Smooth muscle cell (in vitro differentiated cells): ENCODE data around the gene NET1. TPM values are rescaled to one million over a fixed set of nuclear protein-coding genes. Genes with fewer than 3 reads are reported as not detected.

ENCODE experiments used
- DNase-seq: peaks from one replicate; lab custom pipeline; 2025; ENCODE audit not compliant: unreplicated experiment; lab: John Stamatoyannopoulos, UW
- H2AFZ ChIP-seq: fragments of 200-600 bp; sonication (generic); 2 replicates; pipeline ENCODE4 v1.6.0; 2016; ENCODE audit warnings: antibody characterized with exemption, low read depth, mild to moderate bottlenecking
- H3F3A ChIP-seq: fragments of 200-600 bp; sonication (generic); 2 replicates; pipeline ENCODE4 v1.6.0; 2017; ENCODE audit warnings: antibody characterized with exemption, low read depth
- H3K27ac ChIP-seq: fragments of 200-600 bp; sonication (generic); 2 replicates; pipeline ENCODE4 v1.5.1; 2016; ENCODE audit warnings: low read depth, mild to moderate bottlenecking
- H3K27me3 ChIP-seq: fragments of 200-600 bp; sonication (generic); 2 replicates; pipeline ENCODE4 v1.6.1; 2016; ENCODE audit warnings: low read depth, mild to moderate bottlenecking
- H3K36me3 ChIP-seq: fragments of 200-600 bp; sonication (generic); 2 replicates; pipeline ENCODE4 v1.5.1; 2016; ENCODE audit warnings: low read depth
- H3K4me1 ChIP-seq: fragments of 200-600 bp; sonication (generic); 2 replicates; pipeline ENCODE4 v1.5.1; 2016; ENCODE audit warnings: low read depth
- H3K4me2 ChIP-seq: fragments of 200-600 bp; sonication (generic); 2 replicates; pipeline ENCODE4 v1.6.0; 2016; ENCODE audit warnings: mild to moderate bottlenecking
- H3K4me3 ChIP-seq: fragments of 200-600 bp; sonication (generic); 2 replicates; pipeline ENCODE4 v1.5.1; 2016; ENCODE audit warnings: mild to moderate bottlenecking
- H3K79me2 ChIP-seq: fragments of 200-600 bp; sonication (generic); 2 replicates; pipeline ENCODE4 v1.6.0; 2016; ENCODE audit warnings: low read depth, mild to moderate bottlenecking
- H3K9ac ChIP-seq: fragments of 200-600 bp; sonication (generic); 2 replicates; pipeline ENCODE4 v1.6.0; 2016; ENCODE audit warnings: low read depth
- H3K9me3 ChIP-seq: fragments of 200-600 bp; sonication (generic); replicated peaks from 2 replicates; pipeline ENCODE4 v1.5.1; 2016; ENCODE audit warnings: low read depth
- H4K20me1 ChIP-seq: fragments of 200-600 bp; sonication (generic); 2 replicates; pipeline ENCODE4 v1.6.0; 2016; ENCODE audit warnings: low read depth
- WGBS: methylation state at CpG from one replicate; pipeline ENCODE4 v1.1.7; 2016; ENCODE audit warnings: low lambda C conversion rate; 5-methylcytosine and 5-hydroxymethylcytosine counted together
- polyA plus RNA-seq: library from polyadenylated mRNA; unstranded; fragments of >200 nt; fragmentation: Nextera tagmentation; extraction: Ambion mirVana; gene quantifications from 2 replicates; pipeline ENCODE4 v1.2.1, GENCODE V29; 2016
- total RNA-seq: library from RNA; depleted of rRNA; stranded (reverse); fragments of >200 nt; gene quantifications from 2 replicates; pipeline ENCODE4 v1.2.3, GENCODE V29; 2014
- TF ChIP-seq, protein P1 (sequence below): fragments of 200-600 bp; sonication (generic); IDR thresholded peaks from 2 replicates; pipeline ENCODE4 v1.5.1; 2017; ENCODE audit warnings: borderline replicate concordance, mild to moderate bottlenecking, antibody characterized with exemption; ENCODE audit not compliant: insufficient read depth, poor library complexity, severe bottlenecking

The NET1 gene
- total and polyA plus RNA-seq, 2 experiments from 2014 or later = 49.5 to 123 TPM

- Histone ChIP-seq H3K4me2 (no peak overlapping the region), H3K9ac (no peak overlapping the region), H4K20me1 (no peaks in the 10 kb centered on the region), H2AFZ (no peak overlapping the region), H3K4me3 (no peak overlapping the region), H3K79me2 (no peaks in the 10 kb centered on the region), H3K27me3 (no peaks in the 10 kb centered on the region), H3F3A (no peaks in the 10 kb centered on the region), H3K27ac (no peak overlapping the region), H3K36me3 (no peaks in the 10 kb centered on the region), H3K4me1 (no peaks in the 10 kb centered on the region), H3K9me3 (peaks cover 6% of the 10 kb centered on the region)
- DNase-seq = no peak
- WGBS = 93% methylated on average over 3 of the region's 3 CpGs
- TF ChIP-seq, protein P1, sequence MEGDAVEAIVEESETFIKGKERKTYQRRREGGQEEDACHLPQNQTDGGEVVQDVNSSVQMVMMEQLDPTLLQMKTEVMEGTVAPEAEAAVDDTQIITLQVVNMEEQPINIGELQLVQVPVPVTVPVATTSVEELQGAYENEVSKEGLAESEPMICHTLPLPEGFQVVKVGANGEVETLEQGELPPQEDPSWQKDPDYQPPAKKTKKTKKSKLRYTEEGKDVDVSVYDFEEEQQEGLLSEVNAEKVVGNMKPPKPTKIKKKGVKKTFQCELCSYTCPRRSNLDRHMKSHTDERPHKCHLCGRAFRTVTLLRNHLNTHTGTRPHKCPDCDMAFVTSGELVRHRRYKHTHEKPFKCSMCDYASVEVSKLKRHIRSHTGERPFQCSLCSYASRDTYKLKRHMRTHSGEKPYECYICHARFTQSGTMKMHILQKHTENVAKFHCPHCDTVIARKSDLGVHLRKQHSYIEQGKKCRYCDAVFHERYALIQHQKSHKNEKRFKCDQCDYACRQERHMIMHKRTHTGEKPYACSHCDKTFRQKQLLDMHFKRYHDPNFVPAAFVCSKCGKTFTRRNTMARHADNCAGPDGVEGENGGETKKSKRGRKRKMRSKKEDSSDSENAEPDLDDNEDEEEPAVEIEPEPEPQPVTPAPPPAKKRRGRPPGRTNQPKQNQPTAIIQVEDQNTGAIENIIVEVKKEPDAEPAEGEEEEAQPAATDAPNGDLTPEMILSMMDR = no peak
Observed at GRCh38 chr10:5391790-5392189, 20.6 kb upstream of the NET1 start.

GRCh38 chr10:5393529-5393928 lies 18.8 kb upstream of the NET1 start:
- H3K4me1 ChIP-seq = no peaks in the 10 kb centered on the region
- peaks cover 6% of the 10 kb centered on the region for H3K9me3 ChIP-seq
- TF ChIP-seq, protein P1 = no peak
- H2AFZ ChIP-seq = no peak overlapping the region
- no peak overlapping the region for H3K27ac ChIP-seq
- no peak overlapping the region for H3K4me2 ChIP-seq
- WGBS = 95% methylated on average over 14 of the region's 14 CpGs
- no peaks in the 10 kb centered on the region for H4K20me1 ChIP-seq
- no peaks in the 10 kb centered on the region for H3F3A ChIP-seq
- no peak overlapping the region for H3K4me3 ChIP-seq
- DNase-seq = no peak
- no peaks in the 10 kb centered on the region for H3K36me3 ChIP-seq
- H3K9ac ChIP-seq = no peak overlapping the region
- H3K79me2 ChIP-seq = no peaks in the 10 kb centered on the region
- no peaks in the 10 kb centered on the region for H3K27me3 ChIP-seq

GRCh38 chr10:5395168-5395567 lies 17.2 kb upstream of the NET1 start:
- WGBS = 94% methylated on average over 18 of the region's 18 CpGs
- Histone ChIP-seq H3K4me3 (no peak overlapping the region), H3K79me2 (no peaks in the 10 kb centered on the region), H3K4me2 (no peak overlapping the region), H3K9me3 (peaks cover 6% of the 10 kb centered on the region), H3K36me3 (no peaks in the 10 kb centered on the region), H2AFZ (no peak overlapping the region), H3F3A (no peaks in the 10 kb centered on the region), H4K20me1 (no peaks in the 10 kb centered on the region), H3K27me3 (no peaks in the 10 kb centered on the region), H3K27ac (no peak overlapping the region), H3K4me1 (no peaks in the 10 kb centered on the region), H3K9ac (no peak overlapping the region)
- TF ChIP-seq, protein P1 = no peak
- DNase-seq = no peak

DNA sequence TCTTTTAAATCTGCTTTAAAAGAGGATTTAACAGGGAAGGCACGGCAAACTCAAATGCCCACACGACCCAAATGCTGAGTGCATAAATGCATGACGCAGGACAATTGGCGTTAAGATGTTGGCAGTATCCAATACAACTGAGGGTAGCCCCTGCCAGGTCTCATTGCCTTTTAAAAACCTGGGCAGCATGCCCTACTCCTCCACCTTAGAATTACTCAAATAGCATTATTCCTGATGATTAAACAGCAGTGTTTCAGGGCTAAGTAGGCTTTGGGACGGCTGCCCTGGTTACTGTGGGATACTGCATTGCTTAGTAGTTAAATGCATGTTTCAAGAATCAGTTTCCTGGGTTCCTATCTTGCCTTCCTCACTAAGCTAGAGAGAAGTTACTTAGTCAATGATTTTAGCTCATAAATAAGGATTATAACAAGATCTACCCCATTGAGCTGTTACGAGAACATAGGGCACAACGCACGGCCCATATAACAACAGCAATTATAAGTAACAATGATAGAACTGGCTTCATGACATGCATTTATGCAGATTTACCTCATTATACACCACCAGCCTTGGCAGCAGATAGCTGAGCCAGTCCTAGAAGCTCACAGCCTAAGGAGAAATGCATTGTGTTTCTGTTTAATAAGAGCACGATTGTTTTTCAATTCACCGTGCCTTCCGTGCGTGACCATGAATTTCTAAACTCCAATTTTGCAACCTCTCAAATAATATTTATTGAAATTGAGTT lies 15.6 kb upstream of the NET1 start:
- Histone ChIP-seq H3K9me3 (peaks cover 1% of the 10 kb centered on the region), H3K36me3 (no peaks in the 10 kb centered on the region), H3K4me3 (no peak overlapping the region), H3K27me3 (no peaks in the 10 kb centered on the region), H3K4me1 (no peaks in the 10 kb centered on the region), H3K79me2 (no peaks in the 10 kb centered on the region), H4K20me1 (no peaks in the 10 kb centered on the region), H2AFZ (no peak overlapping the region), H3K9ac (no peak overlapping the region), H3F3A (no peaks in the 10 kb centered on the region), H3K4me2 (no peak overlapping the region), H3K27ac (no peak overlapping the region)
- DNase-seq = no peak
- TF ChIP-seq, protein P1 = no peak
- WGBS = 96% methylated on average over 12 of the region's 12 CpGs
